IMR-90 (cell line): ENCODE results near the gene ZNF385B.

Source experiments
- BHLHE40 ChIP-seq: fragments of 150-350 bp; IDR thresholded peaks from 2 replicates; pipeline ENCODE4 v1.6.1; 2016; ENCODE audit warnings: mild to moderate bottlenecking, low read depth, low read length
- CHD1 ChIP-seq: IDR thresholded peaks from 2 replicates; pipeline ENCODE4 v1.6.1; 2012; ENCODE audit warnings: low read depth, low read length, improper control_type of control experiment
- FOS ChIP-seq: fragments of 150-350 bp; IDR thresholded peaks from 2 replicates; pipeline ENCODE4 v1.6.1; 2016; ENCODE audit warnings: low read depth, low read length
- MXI1 ChIP-seq: IDR thresholded peaks from 2 replicates; pipeline ENCODE4 v1.6.1; 2012; ENCODE audit warnings: low read depth, mild to moderate bottlenecking, low read length, moderate library complexity, borderline replicate concordance
- POLR2A ChIP-seq: IDR thresholded peaks from 2 replicates; pipeline ENCODE4 v1.6.1; 2012; ENCODE audit warnings: mild to moderate bottlenecking, low read depth, low read length
- RAD21 ChIP-seq: IDR thresholded peaks from 2 replicates; pipeline ENCODE4 v1.6.1; 2012; ENCODE audit warnings: low read length, improper control_type of control experiment
- RFX5 ChIP-seq: IDR thresholded peaks from 2 replicates; pipeline ENCODE4 v1.8.0; 2012; ENCODE audit warnings: low read depth, mild to moderate bottlenecking, low read length, moderate library complexity
- SMC3 ChIP-seq: fragments of 150-350 bp; IDR thresholded peaks from 2 replicates; pipeline ENCODE4 v1.6.1; 2016; ENCODE audit warnings: low read depth, mild to moderate bottlenecking, antibody characterized with exemption, low read length, moderate library complexity
- USF2 ChIP-seq: fragments of 150-350 bp; IDR thresholded peaks from 2 replicates; pipeline ENCODE4 v1.6.1; 2017; ENCODE audit warnings: mild to moderate bottlenecking, antibody characterized with exemption, low read length, low read depth
- TF ChIP-seq, protein P1 (sequence below): conservative IDR thresholded peaks from 2 replicates; pipeline ENCODE4 v1.5.1; 2012; ENCODE audit warnings: mild to moderate bottlenecking, low read depth, low read length, improper control_type of control experiment

- no peak for TF ChIP-seq FOS
- TF ChIP-seq, protein P1, sequence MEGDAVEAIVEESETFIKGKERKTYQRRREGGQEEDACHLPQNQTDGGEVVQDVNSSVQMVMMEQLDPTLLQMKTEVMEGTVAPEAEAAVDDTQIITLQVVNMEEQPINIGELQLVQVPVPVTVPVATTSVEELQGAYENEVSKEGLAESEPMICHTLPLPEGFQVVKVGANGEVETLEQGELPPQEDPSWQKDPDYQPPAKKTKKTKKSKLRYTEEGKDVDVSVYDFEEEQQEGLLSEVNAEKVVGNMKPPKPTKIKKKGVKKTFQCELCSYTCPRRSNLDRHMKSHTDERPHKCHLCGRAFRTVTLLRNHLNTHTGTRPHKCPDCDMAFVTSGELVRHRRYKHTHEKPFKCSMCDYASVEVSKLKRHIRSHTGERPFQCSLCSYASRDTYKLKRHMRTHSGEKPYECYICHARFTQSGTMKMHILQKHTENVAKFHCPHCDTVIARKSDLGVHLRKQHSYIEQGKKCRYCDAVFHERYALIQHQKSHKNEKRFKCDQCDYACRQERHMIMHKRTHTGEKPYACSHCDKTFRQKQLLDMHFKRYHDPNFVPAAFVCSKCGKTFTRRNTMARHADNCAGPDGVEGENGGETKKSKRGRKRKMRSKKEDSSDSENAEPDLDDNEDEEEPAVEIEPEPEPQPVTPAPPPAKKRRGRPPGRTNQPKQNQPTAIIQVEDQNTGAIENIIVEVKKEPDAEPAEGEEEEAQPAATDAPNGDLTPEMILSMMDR, result no peak
- TF ChIP-seq SMC3, result no peak
- no peak for TF ChIP-seq POLR2A
- TF ChIP-seq RAD21, result no peak
- no peak for TF ChIP-seq CHD1
- TF ChIP-seq BHLHE40, result no peak
- TF ChIP-seq MXI1, result no peak
- no peak for TF ChIP-seq USF2
- TF ChIP-seq RFX5, result no peak
These were observed 120.1 kb downstream of the ZNF385B start for GRCh38 chr2:179741317-179741716.
